Stimulated activated CD8-positive, alpha-beta memory T cell treated with anti-CD3 and anti-CD28 coated beads, Interleukin-2, amount 100 ng/mL, for 1 hour (primary cell): Measurements from ENCODE around the gene CTU2.
"Not testable (repeated sequence)": the region's sequence is repeated elsewhere in the genome, so short reads cannot be mapped to it uniquely, and the experiment has no call there.

ENCODE experiments used
- DNase-seq, 2 donors: peaks; one replicate each; pipeline ENCODE4 v3.0.0-alpha.2; 2020; ENCODE audit warnings: low read depth in 2 of 2

CTU2 gene

GRCh38 chr16:88706229-88706964 lies at the start of gene CTU2, which contains the start of gene RNF166:
Gene CTU2, plus strand, starts transcription at chr16:88706503. Its CDS starts 28 bp downstream, at chr16:88706531.
Gene RNF166, minus strand, starts transcription at chr16:88706408. Its CDS starts 83 bp downstream, at chr16:88706325.
- peak; percentile 86 to 88 for DNase-seq

- no peak for DNase-seq
Measured at GRCh38 chr16:88657371-88657770, 48.9 kb upstream of the CTU2 start.

DNA sequence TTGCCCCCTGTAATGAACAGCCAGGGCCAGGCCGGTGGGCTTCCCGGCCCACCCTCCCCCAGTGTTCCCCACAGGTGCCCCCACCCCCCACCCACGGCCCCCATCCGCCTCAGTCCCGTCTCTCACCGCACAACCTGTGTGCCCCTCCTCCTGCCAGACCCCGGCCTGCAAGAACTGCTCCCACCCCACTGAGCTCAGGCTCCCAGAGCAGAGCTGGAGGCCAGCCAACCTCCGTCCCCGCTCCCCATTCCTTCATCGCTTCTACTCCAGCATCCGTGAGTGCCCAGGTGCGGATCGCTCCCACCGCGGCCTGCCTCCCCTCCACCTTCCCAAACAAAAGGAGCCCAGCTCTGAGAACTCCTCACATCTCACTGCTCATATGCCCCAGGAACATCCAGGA lies 47.6 kb upstream of the CTU2 start:
- no peak for DNase-seq

GRCh38 chr16:88659160-88659559 lies 47.1 kb upstream of the CTU2 start:
- DNase-seq: no peak

DNA sequence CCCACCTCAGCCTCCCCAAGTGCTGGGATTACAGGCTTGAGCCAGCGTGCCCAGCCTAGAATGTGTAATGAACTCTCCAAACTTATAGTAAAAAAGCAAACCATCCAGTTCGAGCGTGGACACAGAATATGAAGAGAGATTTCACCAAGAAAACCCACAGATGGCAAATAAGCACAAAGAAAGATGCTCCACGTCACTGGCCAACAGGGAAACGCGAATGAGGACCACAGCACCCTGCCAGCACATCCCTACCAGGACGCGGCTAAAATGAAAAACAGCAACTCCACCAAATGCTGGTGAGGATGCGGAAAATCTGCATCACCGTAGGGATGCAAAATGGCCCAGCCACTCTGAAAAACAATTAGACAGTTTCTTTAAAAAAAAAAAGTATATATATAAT lies 44.8 kb upstream of the CTU2 start:
- no peak for DNase-seq

DNA sequence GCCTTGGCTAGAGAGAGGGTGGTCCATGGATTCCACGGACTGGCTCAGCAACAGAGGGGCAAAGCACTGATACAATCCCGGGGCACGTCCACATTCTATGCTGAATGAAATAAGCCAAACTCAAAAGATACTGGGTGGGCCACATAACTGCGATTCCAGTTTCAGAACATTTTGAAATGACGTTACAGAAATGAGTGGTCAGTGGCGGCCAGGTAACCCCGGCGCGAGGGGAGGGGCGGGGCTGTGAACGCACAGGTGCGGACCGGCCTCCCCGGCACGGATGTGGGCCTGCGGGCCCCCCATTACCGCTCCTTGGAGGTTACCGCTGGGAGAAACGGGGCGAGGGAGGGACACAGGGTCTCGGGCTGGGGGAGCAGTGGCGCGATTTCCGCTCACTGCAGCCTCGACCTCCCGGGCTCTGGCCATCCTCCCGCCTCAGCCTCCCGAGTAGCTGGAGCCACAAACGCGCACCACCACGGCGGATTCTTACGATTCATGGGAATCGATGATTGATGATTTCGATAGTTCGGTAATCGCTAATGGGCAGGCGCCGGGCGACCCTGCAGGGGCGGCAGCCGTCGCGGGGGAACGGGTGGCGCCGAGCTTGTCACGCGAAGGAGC lies 44.0 kb upstream of the CTU2 start:
- no peak for DNase-seq

DNA sequence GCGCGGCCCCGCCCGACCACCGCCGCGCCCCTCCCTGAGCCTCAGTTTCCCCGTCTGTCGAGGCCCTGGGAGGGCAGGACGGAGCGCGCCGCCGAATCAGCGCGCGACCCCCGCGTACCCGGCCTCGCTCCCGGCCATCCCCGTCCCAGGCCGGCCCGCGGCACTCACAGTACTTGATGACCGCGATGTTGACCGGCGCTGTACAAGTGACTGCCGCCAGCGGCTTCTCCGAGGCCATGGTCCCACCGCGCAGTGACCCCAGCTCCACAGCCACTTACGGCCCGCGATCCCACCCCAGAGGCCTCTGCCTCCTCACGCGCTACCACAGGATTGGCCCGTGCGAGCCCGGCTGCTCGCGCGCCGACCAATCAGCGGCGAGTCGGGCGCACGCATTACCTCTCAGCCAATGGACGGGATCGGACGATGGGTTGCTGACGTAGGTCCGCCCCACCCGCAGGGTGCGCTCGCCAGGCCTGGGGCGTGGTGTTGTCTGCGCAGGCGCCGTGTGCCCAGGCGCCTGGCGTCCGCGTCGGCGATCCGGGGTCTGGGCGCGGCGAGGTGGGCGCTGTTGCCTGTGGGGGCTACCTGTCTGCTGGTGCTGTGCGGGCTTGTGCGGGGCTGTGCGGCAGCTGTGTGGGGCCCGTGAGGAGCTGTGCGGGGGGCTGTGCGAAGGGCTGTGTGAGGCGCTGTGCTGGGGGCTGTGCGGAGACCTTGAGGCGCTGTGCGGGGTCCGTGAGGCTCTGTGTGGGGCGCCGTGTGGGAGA lies 43.3 kb upstream of the CTU2 start, which contains the start of gene MVD:
MVD (minus strand) TSS at position 249 of the 764 bp plus-strand sequence; CDS start at position 238, 11 bp downstream.
- peak; percentile 88 to 90 for DNase-seq

DNA sequence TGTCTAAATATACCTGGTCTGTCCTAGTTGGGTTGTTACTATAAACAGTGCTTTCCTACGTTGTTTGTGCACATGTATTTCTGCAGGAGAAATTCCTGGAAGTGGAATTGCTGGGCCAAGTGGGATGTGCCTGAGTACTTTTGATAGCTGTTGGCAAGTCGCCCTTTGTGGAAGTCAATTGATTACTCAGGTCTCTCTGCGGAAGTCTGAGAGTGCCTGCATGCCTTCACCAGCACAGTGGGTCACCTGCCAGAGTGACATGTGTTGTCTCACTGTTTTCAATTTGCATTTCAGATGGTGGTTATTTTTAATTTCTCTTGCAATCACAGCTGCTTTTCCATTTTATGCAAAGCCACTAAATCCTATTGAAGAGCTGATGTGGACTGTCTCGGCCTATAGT lies 41.2 kb upstream of the CTU2 start:
- DNase-seq: no peak

GRCh38 chr16:88665570-88665969 lies 40.7 kb upstream of the CTU2 start:
- no peak for DNase-seq

- no peak for DNase-seq
Measured at GRCh38 chr16:88667461-88667860, 38.8 kb upstream of the CTU2 start.

DNA sequence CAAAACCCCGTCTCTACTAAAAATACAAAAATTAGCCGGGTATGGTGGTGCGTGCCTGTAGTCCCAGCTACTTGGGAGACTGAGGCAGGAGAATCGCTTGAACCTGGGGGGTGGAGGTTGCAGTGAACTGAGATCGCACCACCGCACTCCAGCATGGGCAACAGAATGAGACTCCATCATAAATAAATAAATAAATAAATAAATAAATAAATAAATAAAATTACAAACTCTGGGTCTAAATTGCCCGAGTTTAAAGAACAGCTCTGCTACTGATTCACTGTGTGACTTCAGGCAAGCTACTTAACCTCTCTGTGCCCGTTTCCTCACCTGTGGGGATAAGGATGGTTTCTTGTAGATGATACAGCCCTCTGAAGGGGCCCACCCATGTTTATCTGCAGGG lies 36.8 kb upstream of the CTU2 start:
- not testable (repeated sequence) for DNase-seq

- no peak for DNase-seq
Measured at GRCh38 chr16:88669980-88670379, 36.3 kb upstream of the CTU2 start.

DNA sequence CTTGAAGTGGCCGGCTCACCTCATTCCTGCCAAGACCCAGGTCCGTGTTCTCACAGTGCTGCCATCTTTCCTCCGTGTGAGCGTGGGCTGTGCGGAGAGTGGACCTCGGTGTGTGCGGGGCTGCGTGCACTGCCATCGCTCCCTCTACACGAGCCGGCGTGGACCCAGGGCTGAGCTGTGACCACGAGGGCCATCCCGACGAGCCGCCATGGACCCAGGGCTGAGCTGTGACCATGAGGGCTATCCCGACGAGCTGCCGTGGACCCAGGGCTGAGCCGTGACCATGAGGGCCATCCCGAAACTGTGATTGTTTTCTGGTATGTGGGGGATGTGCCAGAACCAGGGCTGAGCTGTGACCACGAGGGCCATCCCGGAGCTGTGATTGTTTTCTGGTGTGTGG lies 34.5 kb upstream of the CTU2 start:
- DNase-seq: no peak

DNA sequence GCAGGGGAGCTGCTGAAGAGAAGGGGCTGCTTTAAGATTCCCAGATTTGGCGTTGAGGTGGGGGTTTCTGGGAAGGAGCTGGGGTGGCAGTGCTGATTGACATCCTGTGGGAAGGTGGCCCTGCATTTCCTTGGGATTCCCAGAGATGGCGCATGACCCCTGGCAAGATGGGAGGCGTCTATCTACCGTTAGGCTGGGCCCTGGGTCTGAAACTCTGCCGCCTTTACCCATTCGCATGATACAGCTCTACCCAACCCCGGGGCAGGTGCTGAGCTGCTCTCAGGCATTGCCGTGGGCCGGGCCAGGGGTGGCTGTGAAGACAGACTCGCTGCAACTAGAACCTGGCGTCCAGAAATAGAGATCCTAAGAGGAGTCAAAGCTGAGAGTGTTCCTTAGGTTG lies 33.5 kb upstream of the CTU2 start:
- DNase-seq: no peak

DNA sequence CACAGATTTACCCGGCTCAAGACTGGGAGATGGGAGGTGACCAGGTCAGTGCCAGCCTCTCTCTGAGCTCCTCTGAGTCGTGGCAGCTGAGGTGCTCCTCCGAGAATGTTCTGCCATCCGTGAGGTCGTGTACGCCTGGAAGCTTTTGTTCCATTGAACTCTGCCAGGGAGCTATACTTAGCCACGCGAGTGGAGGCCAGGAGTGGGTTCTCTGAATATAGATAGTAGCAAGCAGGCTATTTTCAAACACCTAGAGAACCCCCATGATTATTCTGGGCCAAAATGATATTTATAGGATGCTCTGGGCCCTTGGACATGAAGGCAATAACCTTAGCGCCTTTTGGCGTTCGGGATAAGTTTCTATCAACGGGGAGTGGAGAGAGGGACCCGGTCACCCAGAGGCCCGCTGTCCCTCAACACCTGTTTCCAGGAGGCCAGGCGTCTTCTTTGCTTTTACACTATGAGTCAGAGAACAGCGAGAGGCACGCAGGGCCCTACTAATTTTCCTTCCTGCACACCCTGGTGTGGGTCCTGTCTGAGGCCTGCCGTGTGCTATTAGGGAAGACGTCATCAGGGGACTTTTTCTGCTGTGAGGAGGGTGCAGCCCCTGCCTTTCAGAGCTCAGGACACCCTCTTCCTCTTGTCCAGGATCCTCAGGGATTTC lies 32.5 kb upstream of the CTU2 start:
- no peak for DNase-seq

DNA sequence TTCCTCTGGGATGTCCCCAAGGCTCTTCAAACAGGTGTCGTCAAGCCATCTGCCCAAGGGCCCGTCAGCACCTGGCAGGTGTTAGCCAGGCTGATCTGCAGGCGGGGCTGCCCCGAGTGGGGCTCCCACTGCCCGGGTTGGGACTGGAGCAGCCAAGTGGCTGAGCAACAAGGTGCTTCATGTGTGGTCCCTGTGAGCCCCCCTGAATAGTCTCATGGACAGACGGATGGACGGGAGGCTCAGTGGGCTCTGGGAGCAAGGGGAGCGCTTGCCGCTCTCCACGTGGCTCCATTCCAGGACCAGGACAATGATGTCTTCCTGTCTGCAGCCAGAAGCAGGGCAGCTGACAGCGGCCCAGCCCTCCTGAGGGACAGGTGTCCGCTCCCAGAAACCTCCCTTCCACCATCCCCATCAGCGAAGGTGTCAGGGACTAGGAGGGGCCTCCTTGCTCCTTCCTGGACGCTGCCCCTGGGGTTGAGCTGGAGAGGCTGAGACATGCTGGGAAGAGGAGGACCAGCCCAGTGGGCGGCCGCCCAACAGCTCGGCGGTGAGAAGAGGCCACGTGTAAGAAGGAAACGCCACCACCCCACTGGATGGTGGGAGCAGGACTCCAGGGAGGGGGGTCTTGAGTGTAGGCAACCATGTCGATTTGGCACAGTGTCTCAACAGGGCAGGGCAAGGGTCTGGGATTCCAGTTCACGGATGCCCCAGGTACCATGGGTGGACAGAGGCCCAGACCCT lies 29.6 kb upstream of the CTU2 start:
- no peak for DNase-seq

DNA sequence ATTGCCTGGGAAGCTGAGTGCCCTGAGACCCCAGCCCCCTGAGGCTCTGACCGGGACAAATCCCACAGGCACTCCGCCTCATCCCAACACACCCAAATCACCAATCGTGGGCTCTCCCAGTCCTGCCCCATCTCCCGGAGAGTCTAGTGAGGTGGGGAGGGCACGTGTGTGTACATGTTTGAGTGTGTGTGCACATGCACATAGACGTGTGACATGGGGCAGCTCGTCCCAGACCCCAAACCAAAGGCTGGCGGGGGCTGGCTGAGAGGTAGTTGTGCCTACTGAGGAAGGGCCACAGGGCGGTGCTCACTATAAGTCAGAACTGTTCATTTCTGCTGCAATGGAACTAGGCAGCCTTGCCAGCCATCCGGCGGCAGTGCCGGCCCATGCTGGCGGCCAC lies 28.6 kb upstream of the CTU2 start:
- no peak for DNase-seq

- DNase-seq: no peak
Measured at GRCh38 chr16:88678224-88678979, 27.9 kb upstream of the CTU2 start.

GRCh38 chr16:88680554-88681083 lies 25.7 kb upstream of the CTU2 start:
- no peak for DNase-seq

GRCh38 chr16:88681084-88681680 lies 25.1 kb upstream of the CTU2 start:
- DNase-seq: no peak
